HUES48 (cell line): ENCODE measurements around the gene FAM241A.
"Not testable (repeated sequence)": the region's sequence is repeated elsewhere in the genome, so short reads cannot be mapped to it uniquely, and the experiment has no call there.

ENCODE experiments used
- H3K27ac ChIP-seq: one replicate; pipeline ENCODE4 v1.7.0; 2013; ENCODE audit warnings: low read depth, low read length, inconsistent platforms
- H3K27me3 ChIP-seq: 2 replicates; pipeline ENCODE4 v1.6.1; 2013; ENCODE audit warnings: mild to moderate bottlenecking, low read length; ENCODE audit not compliant: control insufficient read depth, insufficient read depth
- H3K36me3 ChIP-seq: 2 replicates; pipeline ENCODE4 v1.6.1; 2013; ENCODE audit warnings: low read length; ENCODE audit not compliant: control insufficient read depth, insufficient read depth
- H3K4me1 ChIP-seq: 2 replicates; pipeline ENCODE4 v1.6.1; 2013; ENCODE audit warnings: mild to moderate bottlenecking, low read length; ENCODE audit not compliant: control insufficient read depth, insufficient read depth
- H3K4me3 ChIP-seq: 2 replicates; pipeline ENCODE4 v1.5.1; 2013; ENCODE audit warnings: mild to moderate bottlenecking, low read depth, low read length
- H3K9ac ChIP-seq: 2 replicates; pipeline ENCODE4 v1.6.1; 2013; ENCODE audit warnings: mild to moderate bottlenecking, low read depth, low read length, moderate library complexity
- H3K9me3 ChIP-seq: 2 replicates; pipeline ENCODE4 v1.6.1; 2013; ENCODE audit warnings: low read length; ENCODE audit not compliant: control insufficient read depth, insufficient read depth

Gene FAM241A

DNA sequence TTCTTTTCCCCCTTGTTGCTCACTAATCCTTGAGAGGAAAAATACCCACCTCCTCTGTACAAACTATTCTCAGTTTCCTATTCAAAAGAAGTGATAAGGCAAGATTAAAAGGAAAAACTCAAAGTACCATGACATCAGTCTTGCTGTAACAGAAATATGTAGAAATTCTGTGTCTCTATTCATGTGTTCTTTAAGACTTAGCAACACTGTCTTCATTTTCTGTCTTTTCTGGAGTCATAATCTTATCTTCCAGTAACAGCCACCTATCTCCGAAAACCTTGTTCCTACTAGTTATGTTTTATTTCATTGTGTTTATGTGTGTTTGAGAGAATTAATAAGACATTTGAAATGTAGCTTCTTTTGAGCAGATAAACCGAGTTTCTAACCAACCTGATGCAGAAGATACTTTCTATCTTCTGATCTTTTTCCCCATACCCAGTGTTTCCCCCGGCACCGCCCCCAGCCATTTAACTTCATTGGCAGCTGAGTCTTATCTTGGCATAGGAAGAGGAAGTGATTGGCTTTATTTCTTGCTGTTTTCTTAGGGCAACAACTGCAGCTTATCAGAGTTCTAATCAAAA lies 8.0 kb downstream of the FAM241A start:
- Histone ChIP-seq H3K9ac (no peak overlapping the region), H3K4me3 (no peak overlapping the region), H3K27me3 (0 out of 2 replicates have a peak, but pooled peaks cover 5% of the 10 kb centered on the region), H3K9me3 (no peaks in the 10 kb centered on the region), H3K4me1 (no peaks in the 10 kb centered on the region), H3K27ac (no peak overlapping the region), H3K36me3 (no peaks in the 10 kb centered on the region)

DNA sequence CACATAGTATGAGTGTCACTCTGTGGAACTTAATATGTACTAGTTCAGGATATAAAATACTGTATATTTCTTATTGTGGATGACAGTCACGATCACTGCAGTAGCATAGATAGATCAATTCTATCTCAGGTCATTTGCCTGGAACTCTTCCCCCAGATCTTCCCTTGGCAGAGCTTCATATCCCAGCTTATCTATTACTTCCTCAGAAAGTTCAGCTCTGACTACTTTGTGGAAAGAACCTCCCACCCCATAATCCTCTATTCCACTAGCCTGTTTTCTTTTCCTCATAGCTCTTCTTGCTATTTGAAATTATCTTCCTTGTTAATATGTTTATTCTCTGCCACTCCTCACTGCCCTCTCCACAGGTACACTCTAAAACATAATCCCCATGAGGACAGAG lies 10.9 kb downstream of the FAM241A start:
- no peak overlapping the region for H3K27ac ChIP-seq
- no peaks in the 10 kb centered on the region for H3K36me3 ChIP-seq

GRCh38 chr4:112156553-112156952 lies 11.3 kb downstream of the FAM241A start:
- Histone ChIP-seq H3K27ac (no peak overlapping the region), H3K36me3 (no peaks in the 10 kb centered on the region)

More for the DNA sequence above, 10.9 kb downstream of the FAM241A start:
- H3K4me3 ChIP-seq, result no peak overlapping the region
- H3K9me3 ChIP-seq, result no peaks in the 10 kb centered on the region
- no peaks in the 10 kb centered on the region for H3K4me1 ChIP-seq
- H3K27me3 ChIP-seq, result no peaks in the 10 kb centered on the region
- H3K9ac ChIP-seq, result no peak overlapping the region

DNA sequence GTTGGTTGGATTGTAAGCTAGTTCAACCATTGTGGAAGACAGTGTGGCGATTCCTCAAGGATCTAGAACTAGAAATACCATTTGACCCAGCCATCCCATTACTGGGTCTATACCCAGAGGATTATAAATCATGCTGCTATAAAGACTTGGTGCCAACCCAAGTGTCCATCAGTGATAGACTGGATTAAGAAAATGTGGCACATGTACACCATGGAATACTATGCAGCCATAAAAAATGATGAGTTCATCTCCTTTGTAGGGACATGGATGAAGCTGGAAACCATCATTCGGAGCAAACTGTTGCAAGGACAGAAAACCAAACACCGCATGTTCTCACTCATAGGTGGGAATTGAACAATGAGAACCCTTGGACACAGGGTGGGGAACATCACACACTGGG lies 18.5 kb downstream of the FAM241A start:
- not testable (repeated sequence) for H3K4me1 ChIP-seq, H3K9me3 ChIP-seq, H3K27me3 ChIP-seq, H3K4me3 ChIP-seq, H3K36me3 ChIP-seq, H3K27ac ChIP-seq, H3K9ac ChIP-seq

More at GRCh38 chr4:112156553-112156952, 11.3 kb downstream of the FAM241A start:
- H3K9me3 ChIP-seq, result no peaks in the 10 kb centered on the region
- no peaks in the 10 kb centered on the region for H3K27me3 ChIP-seq
- no peaks in the 10 kb centered on the region for H3K4me1 ChIP-seq
- no peak overlapping the region for H3K9ac ChIP-seq
- no peak overlapping the region for H3K4me3 ChIP-seq

- Histone ChIP-seq H3K9ac (no peak overlapping the region), H3K36me3 (no peaks in the 10 kb centered on the region), H3K27me3 (no peaks in the 10 kb centered on the region), H3K4me3 (no peak overlapping the region), H3K4me1 (no peaks in the 10 kb centered on the region), H3K27ac (no peak overlapping the region), H3K9me3 (no peaks in the 10 kb centered on the region)
Measured at GRCh38 chr4:112167794-112168193, 22.5 kb downstream of the FAM241A start.

GRCh38 chr4:112168719-112169500 lies 23.7 kb downstream of the FAM241A start:
- H3K9ac ChIP-seq, result no peak overlapping the region
- no peaks in the 10 kb centered on the region for H3K36me3 ChIP-seq
- no peaks in the 10 kb centered on the region for H3K4me1 ChIP-seq
- no peak overlapping the region for H3K4me3 ChIP-seq
- H3K27ac ChIP-seq, result no peak overlapping the region
- no peaks in the 10 kb centered on the region for H3K9me3 ChIP-seq
- no peaks in the 10 kb centered on the region for H3K27me3 ChIP-seq

GRCh38 chr4:112170451-112170993 lies 25.3 kb downstream of the FAM241A start:
- no peak overlapping the region for H3K27ac ChIP-seq
- H3K9ac ChIP-seq, result no peak overlapping the region
- H3K27me3 ChIP-seq, result no peaks in the 10 kb centered on the region
- no peaks in the 10 kb centered on the region for H3K4me1 ChIP-seq
- H3K36me3 ChIP-seq, result no peaks in the 10 kb centered on the region
- no peak overlapping the region for H3K4me3 ChIP-seq
- no peaks in the 10 kb centered on the region for H3K9me3 ChIP-seq

GRCh38 chr4:112171051-112171763 lies 26.0 kb downstream of the FAM241A start:
- not testable (repeated sequence) for H3K27ac ChIP-seq, H3K36me3 ChIP-seq

GRCh38 chr4:112172180-112172579 lies 26.9 kb downstream of the FAM241A start:
- Histone ChIP-seq H3K4me3 (no peak overlapping the region), H3K27me3 (no peaks in the 10 kb centered on the region), H3K36me3 (no peaks in the 10 kb centered on the region), H3K9me3 (no peaks in the 10 kb centered on the region), H3K27ac (no peak overlapping the region), H3K4me1 (no peaks in the 10 kb centered on the region), H3K9ac (no peak overlapping the region)

More at GRCh38 chr4:112171051-112171763, 26.0 kb downstream of the FAM241A start:
- not testable (repeated sequence) for H3K9ac ChIP-seq, H3K4me1 ChIP-seq, H3K27me3 ChIP-seq, H3K4me3 ChIP-seq, H3K9me3 ChIP-seq

- Histone ChIP-seq H3K4me1 (no peaks in the 10 kb centered on the region), H3K27ac (no peak overlapping the region), H3K4me3 (no peak overlapping the region), H3K9me3 (no peaks in the 10 kb centered on the region), H3K36me3 (no peaks in the 10 kb centered on the region), H3K27me3 (no peaks in the 10 kb centered on the region), H3K9ac (no peak overlapping the region)
Measured at GRCh38 chr4:112173593-112174558, 28.6 kb downstream of the FAM241A start.
